Hair follicular keratinocyte (primary cell): ENCODE measurements around the gene SYCP2L. TPM values are rescaled to one million over a fixed set of nuclear protein-coding genes. Genes with fewer than 3 reads are reported as not detected.

ENCODE experiments used
- total RNA-seq: library from RNA; depleted of rRNA; stranded (reverse); fragments of >200 nt; gene quantifications from 2 replicates; pipeline ENCODE4 v1.2.3, GENCODE V29; 2015

SYCP2L gene
- total RNA-seq = 0.23 and 0.61 TPM in 2 replicates

GRCh38 chr6:10886691-10887502 is at the start of gene SYCP2L:
SYCP2L (plus strand) TSS chr6:10887052; CDS start chr6:10887127, 75 bp downstream.

GRCh38 chr6:10837995-10838793 is 48.7 kb upstream of the SYCP2L start, which contains the start of gene MAK:
MAK (minus strand) TSS chr6:10838539; CDS start chr6:10830648, 7,891 bp downstream.

Other genes with a start within 250 kb of the SYCP2L start
- gene C6orf52, start 192.4 kb upstream of the SYCP2L start, total RNA-seq = 1.0 and 3.1 TPM in 2 replicates
- gene PAK1IP1, start 192.1 kb upstream of the SYCP2L start, total RNA-seq = 19.4 and 27.5 TPM in 2 replicates
- gene TMEM14C, start 164.0 kb upstream of the SYCP2L start, total RNA-seq = 187 and 241 TPM in 2 replicates
- 76.3 and 78.1 TPM in 2 replicates for gene TMEM14B, start 139.2 kb upstream of the SYCP2L start, total RNA-seq
- 0.04 TPM in 1 of 2 replicates, not detected in the other for gene MAK, start 48.5 kb upstream of the SYCP2L start, total RNA-seq
- gene GCM2, start 5.0 kb upstream of the SYCP2L start, total RNA-seq = not detected in 2 replicates
- gene ELOVL2, start 157.3 kb downstream of the SYCP2L start, total RNA-seq = 0.04 TPM in 1 of 2 replicates, not detected in the other
- 7.6 and 8.3 TPM in 2 replicates for gene SMIM13, start 206.8 kb downstream of the SYCP2L start, total RNA-seq
- gene ERVFRD-1, start 224.7 kb downstream of the SYCP2L start, total RNA-seq = not detected in 2 replicates